MM.1S (cell line): ENCODE data around the gene KCTD10.

Source experiments
- CTCF ChIP-seq: fragments of 300-600 bp; sonication (generic); IDR thresholded peaks from 2 replicates; pipeline ENCODE4 v1.5.1; 2016; ENCODE audit warnings: antibody characterized with exemption, low read length, mixed read lengths
- EZH2 ChIP-seq: fragments of 300-600 bp; sonication (generic); optimal IDR thresholded peaks from 2 replicates; pipeline ENCODE3; 2017; ENCODE audit warnings: low read depth, mild to moderate bottlenecking, antibody characterized with exemption, low read length, mixed read lengths

GRCh38 chr12:109485201-109485600, 8.1 kb upstream of the KCTD10 start:
- TF ChIP-seq CTCF (no peak), EZH2 (no peak)
